H1 (cell line): Measurements from ENCODE around the gene ANKRD9. TPM values are rescaled to one million over a fixed set of nuclear protein-coding genes. Genes with fewer than 3 reads are reported as not detected.

Experiments
- CTCF ChIA-PET: fragments of 300-600 bp; sonication (Branson Sonifier 250); formaldehyde crosslinking; loops from one replicate; lab custom pipeline; 2021; ENCODE audit not compliant: partially characterized antibody; lab: Charles Lee
- POLR2A ChIA-PET: fragments of 300-600 bp; sonication (Branson Sonifier 250); formaldehyde crosslinking; loops from one replicate; lab custom pipeline; 2021; ENCODE audit warnings: inconsistent platforms; ENCODE audit not compliant: partially characterized antibody; lab: Charles Lee
- DNase-seq, 2 experiments: peaks; one replicate each; pipeline versions ENCODE4 v3.0.0 to v3.0.0-alpha.2; 2010 to 2022; ENCODE audit warnings: low spot score in 2 of 2, low read depth in 1 of 2, mixed read lengths in 1 of 2
- FAIRE-seq: peaks from 2 replicates; lab custom pipeline; 2011; peaks lifted over from hg19 to GRCh38; lab: Jason Lieb, UNC
- H2AFZ ChIP-seq: 2 replicates; pipeline ENCODE4 v1.8.1; 2012; ENCODE audit warnings: low read length, inconsistent platforms
- H2AK5ac ChIP-seq: 2 replicates; pipeline ENCODE4 v1.6.1; 2013; ENCODE audit warnings: low read depth, low read length
- H2BK120ac ChIP-seq: replicated peaks from 2 replicates; pipeline ENCODE3; 2013; ENCODE audit warnings: low read depth, low read length, inconsistent platforms
- H2BK12ac ChIP-seq: 2 replicates; pipeline ENCODE4 v1.6.1; 2013; ENCODE audit warnings: low read depth, low read length
- H2BK15ac ChIP-seq: 2 replicates; pipeline ENCODE4 v1.6.1; 2013; ENCODE audit warnings: low read length
- H2BK20ac ChIP-seq: 2 replicates; pipeline ENCODE4 v1.6.1; 2013; ENCODE audit warnings: low read length
- H2BK5ac ChIP-seq: 2 replicates; pipeline ENCODE4 v1.6.1; 2013; ENCODE audit warnings: low read depth, low read length
- H3K14ac ChIP-seq: 2 replicates; pipeline ENCODE4 v1.6.1; 2013; ENCODE audit warnings: inconsistent platforms; ENCODE audit not compliant: insufficient read length
- H3K18ac ChIP-seq: 2 replicates; pipeline ENCODE4 v1.6.1; 2013; ENCODE audit warnings: low read length; ENCODE audit errors: extremely low read depth
- H3K23ac ChIP-seq: 2 replicates; pipeline ENCODE4 v1.6.1; 2013; ENCODE audit warnings: inconsistent platforms; ENCODE audit not compliant: insufficient read length
- H3K23me2 ChIP-seq: 2 replicates; pipeline ENCODE4 v1.6.1; 2013; ENCODE audit warnings: low read depth, low read length
- H3K27ac ChIP-seq: 2 replicates; pipeline ENCODE4 v1.6.1; 2011; ENCODE audit warnings: low read depth, low read length, inconsistent platforms
- H3K27me3 ChIP-seq, 4 experiments: replicated peaks in 1 of 4; 1 replicate in 1 of 4; 2 replicates in 3 of 4; pipeline versions ENCODE4 v1.6.1 to v1.8.1; 2011 to 2013; ENCODE audit warnings: low read length in 3 of 4, mild to moderate bottlenecking in 3 of 4, inconsistent platforms in 2 of 4, mixed read lengths in 2 of 4, moderate library complexity in 1 of 4; ENCODE audit not compliant: control insufficient read depth in 3 of 4, insufficient read depth in 3 of 4; ENCODE audit errors: extremely low read depth in 1 of 4
- H3K36me3 ChIP-seq, 4 experiments: 2 replicates each; pipeline versions ENCODE4 v1.6.1 to v1.8.1; 2011 to 2013; ENCODE audit warnings: mild to moderate bottlenecking in 4 of 4, low read length in 3 of 4, moderate library complexity in 2 of 4, control low read depth in 1 of 4, inconsistent platforms in 1 of 4; ENCODE audit not compliant: insufficient read depth in 4 of 4, control insufficient read depth in 2 of 4
- H3K4ac ChIP-seq: replicated peaks from 2 replicates; pipeline ENCODE3; 2013; ENCODE audit warnings: low read length, low read depth, mixed read lengths, inconsistent platforms; ENCODE audit not compliant: insufficient read length
- H3K4me1 ChIP-seq, 4 experiments: replicated peaks in 1 of 4; 1 replicate in 1 of 4; 2 replicates in 3 of 4; pipeline versions ENCODE4 v1.6.1 to v1.8.1; 2011 to 2013; ENCODE audit warnings: low read length in 3 of 4, inconsistent platforms in 2 of 4, mixed read lengths in 1 of 4; ENCODE audit not compliant: insufficient read depth in 4 of 4, control insufficient read depth in 3 of 4
- H3K4me2 ChIP-seq, 2 experiments: 2 replicates each; pipeline versions ENCODE4 v1.6.1 to v1.8.1; 2011 to 2013; ENCODE audit warnings: low read depth in 2 of 2, low read length in 2 of 2, control low read depth in 1 of 2, inconsistent platforms in 1 of 2, mild to moderate bottlenecking in 1 of 2; ENCODE audit not compliant: insufficient read depth in 1 of 2
- H3K4me3 ChIP-seq, 4 experiments: fragments of 200-600, 300-600 bp in 1 of 4; sonication (generic), shearing (Covaris generic), sonication (Bioruptor Twin) in 1 of 4; 2 replicates each; pipeline versions ENCODE4 v1.5.1 to v1.8.1; 2011 to 2016; ENCODE audit warnings: low read length in 4 of 4, low read depth in 3 of 4, control low read depth in 2 of 4, inconsistent platforms in 2 of 4, mild to moderate bottlenecking in 2 of 4, mixed read lengths in 1 of 4, moderate library complexity in 1 of 4; ENCODE audit not compliant: insufficient read depth in 2 of 4; ENCODE audit errors: extremely low read depth in 1 of 4
- H3K56ac ChIP-seq: replicated peaks from 2 replicates; pipeline ENCODE3; 2013; ENCODE audit warnings: low read depth, mild to moderate bottlenecking, mixed read lengths, low read length, inconsistent platforms; ENCODE audit not compliant: insufficient read length
- H3K79me1 ChIP-seq: 2 replicates; pipeline ENCODE4 v1.6.1; 2013; ENCODE audit warnings: low read depth, low read length, control low read depth
- H3K79me2 ChIP-seq, 2 experiments: 2 replicates each; pipeline versions ENCODE4 v1.6.1 to v1.8.1; 2012 to 2013; ENCODE audit warnings: low read length in 2 of 2, mild to moderate bottlenecking in 2 of 2, inconsistent platforms in 1 of 2; ENCODE audit not compliant: insufficient read depth in 2 of 2, control insufficient read depth in 1 of 2
- H3K9ac ChIP-seq, 4 experiments: replicated peaks in 1 of 4; 1 replicate in 1 of 4; 2 replicates in 3 of 4; pipeline versions ENCODE4 v1.6.1 to v1.8.1; 2011 to 2013; ENCODE audit warnings: low read depth in 3 of 4, low read length in 3 of 4, control low read depth in 2 of 4, mild to moderate bottlenecking in 2 of 4, moderate library complexity in 2 of 4, inconsistent platforms in 1 of 4; ENCODE audit errors: extremely low read depth in 1 of 4
- H3K9me3 ChIP-seq, 2 experiments: 2 replicates each; pipeline versions ENCODE4 v1.6.1 to v1.8.1; 2012 to 2013; ENCODE audit warnings: mild to moderate bottlenecking in 2 of 2, moderate library complexity in 2 of 2, control low read depth in 1 of 2, inconsistent platforms in 1 of 2, low read depth in 1 of 2, low read length in 1 of 2, mixed read lengths in 1 of 2; ENCODE audit not compliant: insufficient read depth in 2 of 2
- H4K20me1 ChIP-seq, 2 experiments: replicated peaks in 1 of 2; 2 replicates each; pipeline versions ENCODE3 to v1.8.1; 2011 to 2013; ENCODE audit warnings: inconsistent platforms in 2 of 2, low read length in 2 of 2, mild to moderate bottlenecking in 1 of 2; ENCODE audit not compliant: insufficient read depth in 2 of 2, control insufficient read depth in 1 of 2
- H4K5ac ChIP-seq: 2 replicates; pipeline ENCODE4 v1.6.1; 2013; ENCODE audit warnings: low read length, low read depth, mixed read lengths, inconsistent platforms; ENCODE audit not compliant: insufficient read length
- H4K8ac ChIP-seq: 2 replicates; pipeline ENCODE4 v1.8.0; 2013; ENCODE audit warnings: mild to moderate bottlenecking, moderate library complexity, low read length, inconsistent platforms; ENCODE audit not compliant: insufficient read depth; ENCODE audit errors: extremely low read depth
- H4K91ac ChIP-seq: replicated peaks from 2 replicates; pipeline ENCODE3; 2013; ENCODE audit warnings: low read length, mixed read lengths, inconsistent platforms; ENCODE audit not compliant: insufficient read length
- CTCF ChIP-seq, 3 experiments: IDR thresholded peaks; 1 replicate in 2 of 3; 2 replicates in 1 of 3; pipeline versions ENCODE4 v1.5.1 to v1.6.1; 2011; ENCODE audit warnings: low read length in 3 of 3, mild to moderate bottlenecking in 3 of 3, inconsistent platforms in 2 of 3, low read depth in 1 of 3, moderate library complexity in 1 of 3; ENCODE audit not compliant: insufficient read depth in 1 of 3; ENCODE audit errors: control extremely low read depth in 1 of 3
- HDAC2 ChIP-seq, 2 experiments: fragments of 300-600 bp in 1 of 2; sonication (generic) in 1 of 2; IDR thresholded peaks; 2 replicates each; pipeline ENCODE4 v1.6.1; 2011 to 2012; ENCODE audit warnings: low read depth in 2 of 2, low read length in 2 of 2, mild to moderate bottlenecking in 2 of 2, moderate library complexity in 2 of 2, borderline replicate concordance in 1 of 2, inconsistent platforms in 1 of 2
- JUND ChIP-seq: IDR thresholded peaks from 2 replicates; pipeline ENCODE4 v1.6.1; 2011; ENCODE audit warnings: mild to moderate bottlenecking, improper control_type of control experiment, low read length
- KDM1A ChIP-seq: fragments of 200-600, 300-600 bp; sonication (generic); IDR thresholded peaks from 2 replicates; pipeline ENCODE4 v1.7.1; 2016; ENCODE audit warnings: mild to moderate bottlenecking, low read length, borderline replicate concordance
- MAFK ChIP-seq: IDR thresholded peaks from 2 replicates; pipeline ENCODE4 v1.6.1; 2012; ENCODE audit warnings: low read depth, mild to moderate bottlenecking, improper control_type of control experiment, low read length
- POLR2A ChIP-seq, 2 experiments: IDR thresholded peaks; 1 replicate in 1 of 2; 2 replicates in 1 of 2; pipeline ENCODE4 v1.6.1; 2011; ENCODE audit warnings: low read depth in 2 of 2, low read length in 2 of 2, mild to moderate bottlenecking in 2 of 2; ENCODE audit errors: control extremely low read depth in 1 of 2
- RBBP5 ChIP-seq: IDR thresholded peaks from 2 replicates; pipeline ENCODE4 v1.7.1; 2012; ENCODE audit warnings: low read depth, mild to moderate bottlenecking, inconsistent platforms, low read length, moderate library complexity, borderline replicate concordance
- SIN3A ChIP-seq, 2 experiments: IDR thresholded peaks in 1 of 2; conservative IDR thresholded peaks in 1 of 2; 2 replicates each; pipeline ENCODE4 v1.6.1; 2011 to 2012; ENCODE audit warnings: low read length in 2 of 2, improper control_type of control experiment in 1 of 2, low read depth in 1 of 2, mild to moderate bottlenecking in 1 of 2
- TBP ChIP-seq: IDR thresholded peaks from 2 replicates; pipeline ENCODE4 v1.6.1; 2011; ENCODE audit warnings: low read depth, low read length, improper control_type of control experiment
- USF2 ChIP-seq: IDR thresholded peaks from 2 replicates; pipeline ENCODE4 v1.6.1; 2011; ENCODE audit warnings: low read length, improper control_type of control experiment
- WGBS, 2 experiments: shearing (Covaris generic) in 1 of 2; methylation state at CpG; one replicate each; pipeline versions ENCODE4 v1.1.6 to v1.1.7; 2013 to 2015; ENCODE audit warnings: low lambda C conversion rate in 2 of 2, mixed read lengths in 2 of 2, inconsistent platforms in 1 of 2, low coverage in 1 of 2, missing lambda C conversion rate in 1 of 2; ENCODE audit not compliant: insufficient replicate concordance in 2 of 2, insufficient coverage in 1 of 2, insufficient read length in 1 of 2; ENCODE audit errors: extremely low coverage in 1 of 2, missing lambda C conversion rate in 1 of 2; 5-methylcytosine and 5-hydroxymethylcytosine counted together
- polyA plus RNA-seq, 7 experiments: library from polyadenylated mRNA; depleted of rRNA in 3 of 7; stranded (reverse) in 5 of 7; unstranded in 2 of 7; fragments of >200 nt in 5 of 7; fragments of 200-250 nt in 2 of 7; gene quantifications; 1 replicate in 5 of 7; 2 replicates in 1 of 7; 4 replicates in 1 of 7; pipeline versions ENCODE4 v1.2.1 to v1.2.3, GENCODE V29; 2011 to 2013; ENCODE audit warnings: missing spikeins in 2 of 7, mixed read lengths in 2 of 7
- total RNA-seq: library from RNA; stranded (reverse); fragmentation: NEBNext Ultra II Directional; extraction: Animal tissue kit (Norgen Biotek cat#: 25700); gene quantifications from 2 replicates; pipeline ENCODE4 v1.2.1, GENCODE V29; 2021

ANKRD9 gene
- total and polyA plus RNA-seq, 2 of the 8 experiments (the other 6 are each of a cell fraction or from before 2014, with no cell fraction given): 37.0 to 41.8 TPM

- Histone ChIP-seq H3K9ac (no peak overlapping the region), H3K9me3 (no peaks in the 10 kb centered on the region), H4K5ac (no peak overlapping the region), H3K23me2 (no peaks in the 10 kb centered on the region), H3K27ac (no peak overlapping the region), H2BK120ac (no peak overlapping the region), H3K4me1 (no peaks in the 10 kb centered on the region), H2AFZ (no peak overlapping the region), H3K4me3 (no peak overlapping the region), H3K4ac (no peak overlapping the region), H4K20me1 (no peaks in the 10 kb centered on the region), H3K56ac (no peak overlapping the region), H3K27me3 (no peaks in the 10 kb centered on the region), H3K18ac (no peak overlapping the region), H3K4me2 (no peak overlapping the region), H3K79me1 (0 out of 2 replicates have a peak, but pooled peaks cover 2% of the 10 kb centered on the region), H2BK15ac (no peak overlapping the region), H3K23ac (no peak overlapping the region), H2BK20ac (no peak overlapping the region), H2BK12ac (no peak overlapping the region), H3K36me3 (no peaks in the 10 kb centered on the region; a peak in 1 of 8 replicates), H4K8ac (no peak overlapping the region), H3K14ac (no peak overlapping the region), H2AK5ac (no peak overlapping the region), H2BK5ac (no peak overlapping the region), H3K79me2 (no peaks in the 10 kb centered on the region), H4K91ac (no peak overlapping the region)
- WGBS, 2 experiments: 96% methylated on average over 7 of the region's 7 CpGs; no CpG with 5 or more reads in 1 of the 2 experiments
- no peak for FAIRE-seq
- no peak for DNase-seq
- ChIA-PET CTCF (interaction anchor here (0.7 to 4.6 kb wide), 6 partner anchors 9 to 230 kb away, joined by 3 to 17 read pairs (median 4); no protein-coding TSS in a partner anchor), POLR2A (no interaction called here)
- TF ChIP-seq KDM1A: no peak
- TF ChIP-seq POLR2A (IDR thresholded peaks at IDR 0.05; ENCODE audit: control extremely low read depth in 1 of 2, low read depth in 2 of 2, low read length in 2 of 2): no peak
- TF ChIP-seq JUND: no peak
- TF ChIP-seq CTCF (IDR thresholded peaks at IDR 0.05; ENCODE audit: control extremely low read depth in 1 of 3, insufficient read depth in 1 of 3, low read depth in 1 of 3, low read length in 3 of 3): no peak
- no peak for TF ChIP-seq USF2
- no peak for TF ChIP-seq TBP
- no peak for TF ChIP-seq RBBP5
- TF ChIP-seq MAFK: no peak
- TF ChIP-seq HDAC2 (IDR thresholded peaks at IDR 0.05; ENCODE audit: borderline replicate concordance in 1 of 2, low read depth in 2 of 2, low read length in 2 of 2): no peak
- no peak for TF ChIP-seq SIN3A (conservative IDR thresholded peaks at IDR 0.05 in 1 of 2, IDR thresholded peaks at IDR 0.05 in 1 of 2; ENCODE audit: low read depth in 1 of 2, low read length in 2 of 2)
Observed at GRCh38 chr14:102487204-102487577, 22.4 kb downstream of the ANKRD9 start.
